Globus pallidus (tissue), 1 donor: ENCODE data around the gene IQCN.
A peak's percentile ranks its signal among the peaks of the same experiment; 100 is the strongest.

Experiments
- DNase-seq: peaks from one replicate; pipeline ENCODE4 v3.0.0-alpha.2; 2015; ENCODE audit warnings: low spot score

IQCN gene

GRCh38 chr19:18274219-18274780 lies at the start of gene IQCN:
Gene IQCN, minus strand, starts transcription at chr19:18274452. Its CDS starts 4,974 bp downstream, at chr19:18269478.
- no peak for DNase-seq

- peak; percentile 93 for DNase-seq
Measured at GRCh38 chr19:18322759-18323460, 48.7 kb upstream of the IQCN start, which contains the start of gene LSM4. Gene LSM4, minus strand, starts transcription at chr19:18323076. Its CDS starts 56 bp downstream, at chr19:18323020.

GRCh38 chr19:18322318-18322758 lies 48.1 kb upstream of the IQCN start:
- DNase-seq = no peak

- no peak for DNase-seq
Measured at GRCh38 chr19:18321734-18322102, 47.5 kb upstream of the IQCN start.

- no peak for DNase-seq
Measured at GRCh38 chr19:18320865-18321733, 46.8 kb upstream of the IQCN start.

GRCh38 chr19:18319591-18320135 lies 45.4 kb upstream of the IQCN start:
- no peak for DNase-seq

- DNase-seq = no peak
Measured at GRCh38 chr19:18317961-18318800, 43.9 kb upstream of the IQCN start.

- DNase-seq = no peak
Measured at GRCh38 chr19:18313398-18313797, 39.1 kb upstream of the IQCN start.

- DNase-seq = no peak
Measured at GRCh38 chr19:18312092-18312534, 37.9 kb upstream of the IQCN start.

GRCh38 chr19:18311502-18312091 lies 37.3 kb upstream of the IQCN start:
- DNase-seq = no peak

- no peak for DNase-seq
Measured at GRCh38 chr19:18310966-18311365, 36.7 kb upstream of the IQCN start.

GRCh38 chr19:18310118-18310909 lies 36.1 kb upstream of the IQCN start:
- no peak for DNase-seq

GRCh38 chr19:18309525-18310064 lies 35.3 kb upstream of the IQCN start:
- no peak for DNase-seq

- no peak for DNase-seq
Measured at GRCh38 chr19:18308948-18309325, 34.7 kb upstream of the IQCN start.

GRCh38 chr19:18308051-18308947 lies 34.0 kb upstream of the IQCN start:
- no peak for DNase-seq

- DNase-seq = no peak
Measured at GRCh38 chr19:18307271-18307681, 33.0 kb upstream of the IQCN start.

- DNase-seq = no peak
Measured at GRCh38 chr19:18306888-18307260, 32.6 kb upstream of the IQCN start.

GRCh38 chr19:18306209-18306887 lies 32.1 kb upstream of the IQCN start:
- DNase-seq = no peak
